ENCODE data around the gene RNF125. TPM values are rescaled to one million over a fixed set of nuclear protein-coding genes. Genes with fewer than 3 reads are reported as not detected.

Gene RNF125
- total RNA-seq, 1 donor from 2014 or later, result 1.1 TPM

- H3K4me1 Mint-ChIP-seq, result peaks cover 15% of the 10 kb centered on the region
- H3K27ac Mint-ChIP-seq (ENCODE audit: unreplicated experiment), result no peak overlapping the region
- H3K36me3 Mint-ChIP-seq (ENCODE audit: low read depth), result peaks cover 5% of the 10 kb centered on the region
- no peaks in the 10 kb centered on the region for H3K27me3 Mint-ChIP-seq (ENCODE audit: low read depth)
- TF ChIP-seq, protein P1, sequence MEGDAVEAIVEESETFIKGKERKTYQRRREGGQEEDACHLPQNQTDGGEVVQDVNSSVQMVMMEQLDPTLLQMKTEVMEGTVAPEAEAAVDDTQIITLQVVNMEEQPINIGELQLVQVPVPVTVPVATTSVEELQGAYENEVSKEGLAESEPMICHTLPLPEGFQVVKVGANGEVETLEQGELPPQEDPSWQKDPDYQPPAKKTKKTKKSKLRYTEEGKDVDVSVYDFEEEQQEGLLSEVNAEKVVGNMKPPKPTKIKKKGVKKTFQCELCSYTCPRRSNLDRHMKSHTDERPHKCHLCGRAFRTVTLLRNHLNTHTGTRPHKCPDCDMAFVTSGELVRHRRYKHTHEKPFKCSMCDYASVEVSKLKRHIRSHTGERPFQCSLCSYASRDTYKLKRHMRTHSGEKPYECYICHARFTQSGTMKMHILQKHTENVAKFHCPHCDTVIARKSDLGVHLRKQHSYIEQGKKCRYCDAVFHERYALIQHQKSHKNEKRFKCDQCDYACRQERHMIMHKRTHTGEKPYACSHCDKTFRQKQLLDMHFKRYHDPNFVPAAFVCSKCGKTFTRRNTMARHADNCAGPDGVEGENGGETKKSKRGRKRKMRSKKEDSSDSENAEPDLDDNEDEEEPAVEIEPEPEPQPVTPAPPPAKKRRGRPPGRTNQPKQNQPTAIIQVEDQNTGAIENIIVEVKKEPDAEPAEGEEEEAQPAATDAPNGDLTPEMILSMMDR (conservative IDR thresholded peaks at IDR 0.05), result no peak
- H3K4me3 Mint-ChIP-seq, result no peak overlapping the region
- H3K9me3 Mint-ChIP-seq, result peaks cover 2% of the 10 kb centered on the region
- no peak for DNase-seq (ENCODE audit: low read depth, low spot score)
Observed at GRCh38 chr18:32042337-32042736, 23.7 kb downstream of the RNF125 start.

DNA sequence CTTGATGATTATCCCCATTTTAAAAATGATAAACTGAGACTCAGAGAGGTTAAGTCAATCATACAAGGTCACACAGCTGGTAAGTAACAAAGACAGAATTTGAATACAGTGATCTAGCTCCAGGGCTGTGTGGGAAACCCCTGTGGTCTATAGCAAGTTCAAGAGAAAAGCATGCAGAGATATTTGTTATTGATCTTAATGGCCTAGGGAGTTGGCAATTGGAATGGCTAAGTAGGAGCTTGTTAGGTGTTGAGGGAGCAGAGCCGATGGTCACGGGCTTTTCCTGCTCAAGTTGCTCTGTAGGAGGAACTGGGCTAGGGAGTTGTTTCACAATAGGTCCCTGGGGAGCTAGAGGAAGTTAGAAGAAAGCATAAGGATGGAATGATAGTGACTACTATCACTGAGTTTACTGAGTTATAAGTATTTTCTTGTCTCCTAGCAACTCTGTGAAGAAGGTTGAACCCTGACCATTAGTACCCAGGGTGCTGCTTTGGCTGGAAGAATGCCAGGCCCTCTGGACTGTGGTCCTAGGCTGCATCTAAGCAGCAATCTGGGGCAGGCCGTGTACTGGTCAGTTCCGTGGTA lies 30.0 kb downstream of the RNF125 start:
- TF ChIP-seq, protein P1 (conservative IDR thresholded peaks at IDR 0.05), result no peak
- Mint-ChIP-seq H3K27me3 (ENCODE audit: low read depth) (no peaks in the 10 kb centered on the region), H3K4me3 (no peak overlapping the region), H3K9me3 (no peaks in the 10 kb centered on the region), H3K4me1 (no peaks in the 10 kb centered on the region), H3K27ac (ENCODE audit: unreplicated experiment) (no peak overlapping the region), H3K36me3 (ENCODE audit: low read depth) (no peaks in the 10 kb centered on the region)
- DNase-seq (ENCODE audit: low read depth, low spot score), result no peak

- H3K36me3 Mint-ChIP-seq (ENCODE audit: low read depth), result no peaks in the 10 kb centered on the region
- no peaks in the 10 kb centered on the region for H3K9me3 Mint-ChIP-seq
- no peak overlapping the region for H3K4me3 Mint-ChIP-seq
- H3K27ac Mint-ChIP-seq (ENCODE audit: unreplicated experiment), result no peak overlapping the region
- TF ChIP-seq, protein P1 (conservative IDR thresholded peaks at IDR 0.05), result no peak
- H3K4me1 Mint-ChIP-seq, result no peaks in the 10 kb centered on the region
- no peak for DNase-seq (ENCODE audit: low read depth, low spot score)
- H3K27me3 Mint-ChIP-seq (ENCODE audit: low read depth), result no peaks in the 10 kb centered on the region
Observed at GRCh38 chr18:32049393-32050171, 31.0 kb downstream of the RNF125 start.

GRCh38 chr18:32056613-32057358 lies 38.2 kb downstream of the RNF125 start:
- H3K4me3 Mint-ChIP-seq, result no peak overlapping the region
- TF ChIP-seq, protein P1 (conservative IDR thresholded peaks at IDR 0.05), result no peak
- H3K27ac Mint-ChIP-seq (ENCODE audit: unreplicated experiment), result no peak overlapping the region
- no peaks in the 10 kb centered on the region for H3K27me3 Mint-ChIP-seq (ENCODE audit: low read depth)
- H3K36me3 Mint-ChIP-seq (ENCODE audit: low read depth), result no peaks in the 10 kb centered on the region
- no peaks in the 10 kb centered on the region for H3K4me1 Mint-ChIP-seq
- no peaks in the 10 kb centered on the region for H3K9me3 Mint-ChIP-seq
- DNase-seq (ENCODE audit: low read depth, low spot score), result no peak

GRCh38 chr18:32057624-32058165 lies 39.1 kb downstream of the RNF125 start:
- no peaks in the 10 kb centered on the region for H3K36me3 Mint-ChIP-seq (ENCODE audit: low read depth)
- DNase-seq (ENCODE audit: low read depth, low spot score), result no peak
- no peaks in the 10 kb centered on the region for H3K9me3 Mint-ChIP-seq
- H3K4me1 Mint-ChIP-seq, result no peaks in the 10 kb centered on the region
- TF ChIP-seq, protein P1 (conservative IDR thresholded peaks at IDR 0.05), result no peak
- no peaks in the 10 kb centered on the region for H3K27me3 Mint-ChIP-seq (ENCODE audit: low read depth)
- no peak overlapping the region for H3K4me3 Mint-ChIP-seq
- H3K27ac Mint-ChIP-seq (ENCODE audit: unreplicated experiment), result no peak overlapping the region
